H4 (cell line): ENCODE measurements around the gene ZNF230. TPM values are rescaled to one million over a fixed set of nuclear protein-coding genes. Genes with fewer than 3 reads are reported as not detected.

Source experiments
- DNase-seq: peaks from one replicate; pipeline ENCODE4 v3.0.0-alpha.2; 2015; ENCODE audit warnings: low spot score
- total RNA-seq: library from RNA; depleted of rRNA; stranded (reverse); fragments of >200 nt; shearing (Covaris generic); gene quantifications from 2 replicates; pipeline ENCODE4 v1.2.3, GENCODE V29; 2014; rRNA removed

Gene ZNF230
- total RNA-seq, 1 experiment from 2014 or later = 7.8 TPM

- no peak for DNase-seq
Observed at GRCh38 chr19:44042147-44042546, 39.4 kb downstream of the ZNF230 start.

GRCh38 chr19:44050740-44051649, 48.2 kb downstream of the ZNF230 start:
- no peak for DNase-seq

DNA sequence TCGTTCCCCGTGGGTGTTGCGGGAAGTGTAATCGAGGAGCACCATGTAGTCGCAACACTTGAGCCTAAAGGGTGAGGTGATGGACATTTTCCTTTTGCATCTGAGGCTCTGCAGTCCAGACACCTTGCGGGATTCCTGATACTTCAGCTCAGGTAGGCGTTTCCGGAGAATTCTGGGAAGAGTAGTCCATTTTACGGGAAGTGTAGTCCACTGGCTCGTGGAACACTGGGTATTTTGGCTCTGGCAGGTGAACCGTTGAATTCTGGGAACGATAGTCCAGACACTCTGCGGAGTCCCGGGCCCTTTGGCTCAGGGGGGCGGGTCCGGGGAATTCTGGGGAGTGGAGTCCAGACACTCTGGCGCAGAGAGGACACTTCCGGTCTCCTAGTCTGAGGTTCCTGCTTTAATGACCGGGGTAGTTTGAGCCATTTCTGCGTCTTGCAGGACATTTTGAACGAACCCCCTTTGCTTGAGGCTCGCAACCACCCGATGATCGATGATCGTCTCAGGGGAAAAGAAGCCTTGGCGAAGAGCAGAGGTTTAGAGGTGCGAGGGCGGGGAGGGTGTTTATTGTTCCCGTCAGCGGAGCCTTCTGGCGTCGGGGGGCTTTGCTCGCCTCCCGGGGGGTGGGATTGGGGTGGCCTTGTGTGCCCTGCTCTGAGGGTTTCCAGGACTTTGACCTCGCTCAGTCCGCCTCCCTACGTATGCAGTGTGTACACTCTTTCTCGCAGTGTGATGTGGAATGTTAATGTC, 49.1 kb downstream of the ZNF230 start, which contains the start of gene ZNF223:
Gene ZNF223 (plus strand): TSS at position 387 of the 753 bp plus-strand sequence. CDS start 3,141 bp downstream, outside the sequence.
- DNase-seq = peak; percentile 83

GRCh38 chr19:44055870-44056269, 53.1 kb downstream of the ZNF230 start:
- DNase-seq = no peak

- DNase-seq = no peak
Observed at GRCh38 chr19:44059229-44059628, 56.5 kb downstream of the ZNF230 start.

DNA sequence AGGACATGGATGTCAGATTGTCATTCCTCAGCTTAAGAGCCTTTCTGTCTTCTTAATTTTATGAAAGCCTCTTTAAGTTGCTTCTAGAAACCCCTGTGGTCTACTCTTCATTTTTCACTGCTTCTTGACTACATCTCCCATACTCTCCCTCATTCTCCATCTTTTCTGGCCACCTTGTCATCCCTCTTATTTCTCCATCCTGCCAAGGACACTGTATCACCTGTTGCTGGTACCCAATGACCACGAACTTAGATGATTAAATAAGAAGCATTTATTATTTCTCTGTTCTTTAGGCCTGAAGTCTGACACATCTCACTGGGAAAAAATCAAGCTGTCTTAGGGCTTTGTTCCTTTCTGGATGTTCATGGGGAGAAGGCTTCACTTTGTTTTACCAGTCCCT, 58.3 kb downstream of the ZNF230 start:
- DNase-seq = no peak

Other genes with a start within 250 kb of the ZNF230 start
- 7.9 and 14.9 TPM in 2 replicates for gene SMG9, start 248.0 kb upstream of the ZNF230 start, total RNA-seq
- 1.2 and 3.1 TPM in 2 replicates for gene KCNN4, start 222.0 kb upstream of the ZNF230 start, total RNA-seq
- gene LYPD5, start 200.5 kb upstream of the ZNF230 start, total RNA-seq = 0.66 TPM in 1 of 2 replicates, not detected in the other
- 6.7 and 10.6 TPM in 2 replicates for gene ZNF283, start 175.6 kb upstream of the ZNF230 start, total RNA-seq
- 0.12 and 0.19 TPM in 2 replicates for gene ZNF404, start 119.0 kb upstream of the ZNF230 start, total RNA-seq
- 7.4 and 10.1 TPM in 2 replicates for gene ZNF45, start 67.7 kb upstream of the ZNF230 start, total RNA-seq
- gene ZNF221, start 51.7 kb upstream of the ZNF230 start, total RNA-seq = 1.1 and 1.8 TPM in 2 replicates
- gene ZNF155, start 18.8 kb upstream of the ZNF230 start, total RNA-seq = 2.4 and 3.4 TPM in 2 replicates
- gene ZNF222, start 22.4 kb downstream of the ZNF230 start, total RNA-seq = 3.9 and 6.2 TPM in 2 replicates
- gene ZNF223, start 49.1 kb downstream of the ZNF230 start, total RNA-seq = 4.2 TPM in 2 replicates
- gene ZNF284, start 69.2 kb downstream of the ZNF230 start, total RNA-seq = 1.1 and 1.8 TPM in 2 replicates
- 4.7 and 6.0 TPM in 2 replicates for gene ZNF224, start 91.4 kb downstream of the ZNF230 start, total RNA-seq
- 1.7 and 1.8 TPM in 2 replicates for gene ZNF225, start 110.4 kb downstream of the ZNF230 start, total RNA-seq
- gene ZNF234, start 138.6 kb downstream of the ZNF230 start, total RNA-seq = 2.7 and 4.2 TPM in 2 replicates
- gene ZNF226, start 162.1 kb downstream of the ZNF230 start, total RNA-seq = 23.0 and 27.9 TPM in 2 replicates
- gene ZNF227, start 209.6 kb downstream of the ZNF230 start, total RNA-seq = 7.5 and 17.9 TPM in 2 replicates